DND-41 (cell line): Measurements from ENCODE around the gene NPNT.

Experiments
- CTCF ChIP-seq: IDR thresholded peaks from 2 replicates; pipeline ENCODE4 v1.5.1; 2012; ENCODE audit warnings: borderline replicate concordance, low read length, moderate library complexity, mild to moderate bottlenecking; ENCODE audit not compliant: poor library complexity, severe bottlenecking; ENCODE audit errors: extremely low read depth
- EZH2 ChIP-seq: IDR thresholded peaks from 3 replicates; pipeline ENCODE4 v1.6.1; 2012; ENCODE audit warnings: borderline replicate concordance, low read depth, mild to moderate bottlenecking, moderate library complexity, low read length, inconsistent platforms; ENCODE audit not compliant: severe bottlenecking

DNA sequence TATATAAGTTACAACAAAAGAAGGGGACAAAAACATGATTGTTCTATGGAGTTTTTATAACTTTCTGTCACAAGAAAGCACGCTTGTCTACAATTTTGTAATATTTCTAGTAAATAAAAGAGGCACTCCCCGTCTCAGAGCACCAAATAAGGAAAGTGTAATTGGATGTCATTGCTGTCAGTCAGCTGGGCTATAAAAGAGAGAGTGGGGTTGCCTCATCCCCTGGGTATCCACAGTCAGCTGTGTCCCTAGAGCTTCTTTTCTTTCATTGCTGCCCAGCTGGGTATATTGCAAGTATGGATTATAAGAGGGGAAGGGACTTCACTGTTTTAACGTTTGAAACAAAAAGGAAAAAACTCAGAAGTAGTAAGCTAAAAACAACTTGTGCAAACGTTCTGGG is 61.3 kb downstream of the NPNT start:
- TF ChIP-seq CTCF (no peak), EZH2 (no peak)
